PC-3 (cell line): ENCODE measurements around the gene COG8.

Experiments used
- EZH2 ChIP-seq: fragments of 300-600 bp; sonication (generic); IDR thresholded peaks from one replicate; pipeline ENCODE4 v1.6.1; 2017; ENCODE audit warnings: antibody characterized with exemption, mild to moderate bottlenecking, low read length; ENCODE audit not compliant: unreplicated experiment
- TF ChIP-seq, protein P1 (sequence below): fragments of 300-600 bp; sonication (generic); conservative IDR thresholded peaks from 2 replicates; pipeline ENCODE4 v1.5.1; 2017; ENCODE audit warnings: antibody characterized with exemption, low read depth, mild to moderate bottlenecking, low read length

DNA sequence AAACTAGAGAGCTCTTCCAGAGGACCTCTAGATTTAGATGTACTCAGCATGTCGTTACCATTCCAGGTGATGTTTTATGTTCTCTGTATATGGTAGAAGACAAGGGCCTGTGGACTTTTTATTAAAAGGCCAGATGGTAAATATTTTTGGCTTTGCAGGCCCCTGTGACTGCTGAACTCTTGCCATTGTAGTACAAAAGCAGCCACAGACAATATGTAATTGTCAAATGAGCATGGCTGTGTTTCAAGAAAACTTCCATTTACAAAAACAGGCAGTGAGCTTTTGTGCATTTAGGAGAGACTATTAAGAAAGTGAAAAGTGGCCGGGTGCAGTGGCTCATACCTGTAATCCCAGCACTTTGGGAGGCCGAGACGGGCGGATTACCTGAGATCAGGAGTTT lies 4.8 kb upstream of the COG8 start:
- TF ChIP-seq, protein P1, sequence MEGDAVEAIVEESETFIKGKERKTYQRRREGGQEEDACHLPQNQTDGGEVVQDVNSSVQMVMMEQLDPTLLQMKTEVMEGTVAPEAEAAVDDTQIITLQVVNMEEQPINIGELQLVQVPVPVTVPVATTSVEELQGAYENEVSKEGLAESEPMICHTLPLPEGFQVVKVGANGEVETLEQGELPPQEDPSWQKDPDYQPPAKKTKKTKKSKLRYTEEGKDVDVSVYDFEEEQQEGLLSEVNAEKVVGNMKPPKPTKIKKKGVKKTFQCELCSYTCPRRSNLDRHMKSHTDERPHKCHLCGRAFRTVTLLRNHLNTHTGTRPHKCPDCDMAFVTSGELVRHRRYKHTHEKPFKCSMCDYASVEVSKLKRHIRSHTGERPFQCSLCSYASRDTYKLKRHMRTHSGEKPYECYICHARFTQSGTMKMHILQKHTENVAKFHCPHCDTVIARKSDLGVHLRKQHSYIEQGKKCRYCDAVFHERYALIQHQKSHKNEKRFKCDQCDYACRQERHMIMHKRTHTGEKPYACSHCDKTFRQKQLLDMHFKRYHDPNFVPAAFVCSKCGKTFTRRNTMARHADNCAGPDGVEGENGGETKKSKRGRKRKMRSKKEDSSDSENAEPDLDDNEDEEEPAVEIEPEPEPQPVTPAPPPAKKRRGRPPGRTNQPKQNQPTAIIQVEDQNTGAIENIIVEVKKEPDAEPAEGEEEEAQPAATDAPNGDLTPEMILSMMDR: no peak
- TF ChIP-seq EZH2: no peak
